NCI-H2081 (cell line): ENCODE results near the gene C6orf136.

Experiments
- DNase-seq, 2 experiments: peaks; one replicate each; lab custom pipeline; 2025; lab: John Stamatoyannopoulos, UW

C6orf136 gene

GRCh38 chr6:30686908-30687658, 40.1 kb downstream of the C6orf136 start:
- DNase-seq: peak; percentile 58 to 69

GRCh38 chr6:30687659-30688431, 40.9 kb downstream of the C6orf136 start:
- no peak for DNase-seq

DNA sequence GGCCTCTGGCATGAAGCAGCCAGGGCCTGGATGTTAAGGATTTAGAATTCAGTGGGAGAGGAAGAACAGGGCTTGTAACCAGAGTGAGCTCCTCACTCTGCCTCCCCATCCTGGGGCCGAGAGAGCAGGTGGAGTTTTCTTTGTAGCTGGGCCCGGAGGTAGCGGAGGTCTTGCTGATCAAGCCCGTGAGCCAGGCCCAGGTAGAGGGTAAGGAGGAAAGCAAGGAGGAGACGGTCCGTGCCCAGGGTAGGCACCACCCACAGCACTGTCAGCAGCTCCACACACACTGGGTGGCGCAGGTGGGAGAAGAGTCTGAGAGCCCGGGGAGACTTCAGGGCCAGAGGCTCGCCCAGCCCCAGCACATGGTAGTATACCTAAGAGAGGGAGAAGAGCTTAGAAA, 41.6 kb downstream of the C6orf136 start:
- DNase-seq: no peak

GRCh38 chr6:30689022-30689865, 42.3 kb downstream of the C6orf136 start:
- no peak for DNase-seq

- no peak for DNase-seq
Measured at GRCh38 chr6:30689985-30690384, 43.1 kb downstream of the C6orf136 start.

DNA sequence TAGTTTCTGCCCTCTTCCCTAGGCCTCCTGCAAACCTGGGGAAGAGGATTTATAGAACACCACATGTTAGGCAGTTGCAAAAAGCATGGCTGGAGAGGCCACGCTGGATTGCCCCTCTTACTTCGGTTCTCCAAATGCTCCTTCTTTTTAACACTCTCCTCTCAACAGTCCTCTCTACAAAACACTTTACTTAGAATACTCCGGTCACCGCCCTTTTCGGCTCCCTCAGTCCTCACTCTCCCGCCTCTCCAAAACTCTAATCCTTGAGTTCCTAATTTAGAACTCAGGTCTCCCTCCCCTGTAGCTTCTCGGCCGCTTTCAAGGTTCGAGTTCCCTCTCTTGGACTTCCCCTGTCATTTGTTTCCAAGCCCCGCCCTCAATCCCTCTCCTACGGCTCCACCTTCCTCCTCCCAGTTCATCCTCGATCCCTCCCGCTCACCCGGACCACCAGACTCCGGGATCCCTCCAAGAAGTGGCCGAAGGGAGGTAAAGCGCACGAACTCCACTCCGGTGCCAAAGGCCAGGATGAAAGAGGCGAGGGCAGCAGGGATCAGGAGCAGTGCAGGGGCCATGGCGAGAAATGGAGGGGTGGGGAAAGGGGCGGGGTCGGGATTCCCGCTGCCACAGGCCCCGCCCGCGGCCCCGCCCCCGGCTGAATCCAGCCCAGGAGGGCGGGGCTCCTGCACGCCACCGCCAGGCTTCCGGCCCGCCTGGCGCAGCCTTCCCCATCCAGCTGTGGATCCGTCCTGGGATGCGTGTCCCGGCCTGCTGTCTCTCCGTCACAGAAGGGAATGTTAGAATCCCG, 43.7 kb downstream of the C6orf136 start, which contains the start of gene NRM:
Gene NRM (minus strand): TSS at position 582 of the 805 bp plus-strand sequence. CDS start 10 bp downstream, at position 572.
- peak; percentile 74 to 83 for DNase-seq

DNA sequence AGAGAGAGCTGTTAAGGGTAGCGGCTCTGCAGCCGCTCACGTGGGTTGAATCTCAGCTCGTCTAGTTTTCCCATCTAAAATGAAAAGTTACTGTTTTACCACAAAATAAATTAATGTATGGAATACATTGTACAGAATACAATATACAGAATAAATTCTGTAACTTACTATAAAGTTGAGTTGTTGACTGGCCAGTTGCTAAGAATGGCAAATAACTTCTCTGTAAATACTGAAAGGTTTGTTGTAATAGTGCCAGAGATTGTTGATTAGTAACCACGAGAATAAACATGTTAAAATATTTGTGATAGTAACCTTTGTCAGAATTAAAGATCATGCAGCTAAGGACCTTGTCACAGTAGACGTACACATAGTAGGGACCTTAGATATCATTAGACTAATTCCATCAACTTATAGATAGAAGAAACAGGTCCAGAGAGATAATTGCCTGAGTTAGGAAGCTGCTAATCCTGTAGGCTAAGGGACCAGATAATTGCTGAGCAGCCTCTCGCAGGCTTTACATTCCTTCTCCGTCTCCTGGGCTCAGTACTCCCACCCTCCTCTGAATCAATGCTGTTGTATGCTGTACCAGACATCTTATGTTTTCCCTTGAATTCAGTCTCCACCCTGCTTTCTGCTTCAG, 44.4 kb downstream of the C6orf136 start:
- no peak for DNase-seq

GRCh38 chr6:30696432-30696831, 49.5 kb downstream of the C6orf136 start:
- no peak for DNase-seq

DNA sequence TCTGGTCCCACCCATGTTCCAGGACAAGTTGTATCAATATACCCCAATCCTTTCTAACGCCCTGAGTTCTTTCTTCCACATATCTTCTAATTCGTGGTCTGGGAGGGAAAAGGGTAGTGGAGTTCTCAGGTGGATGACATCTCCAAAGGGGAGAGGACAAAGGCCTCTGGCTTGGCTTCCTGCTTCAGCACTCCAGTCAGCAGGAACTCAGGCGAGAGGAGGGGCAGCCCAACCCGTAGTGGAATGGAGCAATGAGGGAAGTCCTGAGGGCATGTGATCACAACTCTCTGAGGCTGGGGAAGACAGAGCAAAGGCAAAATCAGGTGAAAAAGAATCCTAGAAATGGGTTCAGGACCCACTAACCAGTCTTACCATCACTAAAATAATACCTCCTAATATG, 53.4 kb downstream of the C6orf136 start:
- no peak for DNase-seq
